Effector memory CD8-positive, alpha-beta T cell (primary cell): Measurements from ENCODE around the gene TPX2.

Experiments used
- ATAC-seq: fragments of 150-1000 bp; cut with Tn5 transposase; replicated peaks from 2 replicates; pipeline ENCODE4 v1.10.0; 2021; ENCODE audit warnings: mild to moderate bottlenecking, moderate library complexity
- DNase-seq, 3 experiments: peaks; one replicate each; pipeline ENCODE4 v3.0.0; 2021
- H3K27ac Mint-ChIP-seq, 2 donors: one replicate each; pipeline ENCODE4 v1.8.0; 2022; ENCODE audit warnings: mild to moderate bottlenecking in 2 of 2, mixed read lengths in 2 of 2, moderate library complexity in 2 of 2
- H3K27me3 Mint-ChIP-seq, 2 donors: one replicate each; pipeline ENCODE4 v1.8.0; 2022; ENCODE audit warnings: mixed read lengths in 2 of 2
- H3K36me3 Mint-ChIP-seq: one replicate; pipeline ENCODE4 v1.8.0; 2022; ENCODE audit warnings: mild to moderate bottlenecking, moderate library complexity, mixed read lengths; ENCODE audit not compliant: insufficient read depth
- H3K4me1 Mint-ChIP-seq, 2 donors: one replicate each; pipeline ENCODE4 v1.8.0; 2022; ENCODE audit warnings: low read depth in 2 of 2, mixed read lengths in 2 of 2
- H3K4me3 Mint-ChIP-seq, 2 donors: one replicate each; pipeline ENCODE4 v1.8.0; 2022; ENCODE audit warnings: mild to moderate bottlenecking in 2 of 2, mixed read lengths in 2 of 2, moderate library complexity in 2 of 2
- H3K9me3 Mint-ChIP-seq, 2 donors: one replicate each; pipeline ENCODE4 v1.8.0; 2022; ENCODE audit warnings: mixed read lengths in 2 of 2

Gene TPX2

DNA sequence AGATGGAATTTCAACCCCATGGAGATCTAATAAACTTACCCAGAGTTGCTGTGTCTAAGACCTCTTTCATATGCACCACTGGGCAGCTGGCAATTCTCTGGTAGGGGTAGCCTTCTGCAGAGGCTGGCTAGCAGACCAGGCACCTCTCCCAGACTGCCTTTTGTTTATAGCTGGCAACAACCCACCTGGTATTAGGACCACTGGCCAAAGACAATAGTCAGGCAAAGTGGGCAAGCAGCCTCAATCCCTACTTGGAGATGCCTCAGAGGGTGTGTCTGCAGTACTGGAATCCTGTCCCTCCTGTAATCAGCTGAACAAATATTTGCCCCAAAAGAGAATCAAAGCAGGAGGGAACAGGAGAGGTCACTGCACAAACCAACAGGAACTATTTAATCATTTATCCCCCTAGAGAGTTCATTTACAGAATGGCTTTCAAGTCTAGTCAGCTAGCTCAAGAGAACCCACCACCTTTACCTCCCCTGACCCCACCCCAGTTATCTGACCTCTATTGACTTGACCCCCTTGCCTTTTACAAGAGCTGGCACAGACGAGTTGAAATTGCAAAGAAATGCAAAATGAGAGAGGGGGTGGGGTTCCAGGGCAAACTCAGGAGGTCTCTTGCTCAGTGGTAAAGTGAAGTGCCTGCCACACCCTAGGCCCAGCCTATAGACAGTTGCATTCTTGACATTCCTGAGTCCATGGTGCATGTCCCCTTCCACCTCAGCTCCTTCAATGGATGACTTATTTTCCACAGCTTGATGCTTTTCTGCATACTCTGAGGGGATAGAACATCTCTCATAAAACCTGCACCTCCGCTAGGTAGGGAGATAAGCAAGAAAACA lies 19.2 kb upstream of the TPX2 start:
- H3K27me3 Mint-ChIP-seq: no peaks in the 10 kb centered on the region
- DNase-seq (no peak), ATAC-seq (no peak)
- H3K4me3 Mint-ChIP-seq: peak overlapping the region; percentile 95 to 97
- H3K4me1 Mint-ChIP-seq: peaks cover 70 to 74% of the 10 kb centered on the region in 2 donors
- H3K27ac Mint-ChIP-seq: peak overlapping the region; percentile 88 to 98
- no peaks in the 10 kb centered on the region for H3K9me3 Mint-ChIP-seq
- peaks cover 44% of the 10 kb centered on the region for H3K36me3 Mint-ChIP-seq

GRCh38 chr20:31720486-31721407 lies 18.3 kb upstream of the TPX2 start:
- ATAC-seq (peak; percentile 4), DNase-seq (peak; percentile 27 to 34 (median 28))
- Mint-ChIP-seq H3K27ac (peak overlapping the region; percentile 88 to 98), H3K27me3 (no peaks in the 10 kb centered on the region), H3K36me3 (peaks cover 35% of the 10 kb centered on the region), H3K4me1 (peaks cover 62 to 66% of the 10 kb centered on the region in 2 donors), H3K4me3 (peak overlapping the region; percentile 95 to 97), H3K9me3 (no peaks in the 10 kb centered on the region)

DNA sequence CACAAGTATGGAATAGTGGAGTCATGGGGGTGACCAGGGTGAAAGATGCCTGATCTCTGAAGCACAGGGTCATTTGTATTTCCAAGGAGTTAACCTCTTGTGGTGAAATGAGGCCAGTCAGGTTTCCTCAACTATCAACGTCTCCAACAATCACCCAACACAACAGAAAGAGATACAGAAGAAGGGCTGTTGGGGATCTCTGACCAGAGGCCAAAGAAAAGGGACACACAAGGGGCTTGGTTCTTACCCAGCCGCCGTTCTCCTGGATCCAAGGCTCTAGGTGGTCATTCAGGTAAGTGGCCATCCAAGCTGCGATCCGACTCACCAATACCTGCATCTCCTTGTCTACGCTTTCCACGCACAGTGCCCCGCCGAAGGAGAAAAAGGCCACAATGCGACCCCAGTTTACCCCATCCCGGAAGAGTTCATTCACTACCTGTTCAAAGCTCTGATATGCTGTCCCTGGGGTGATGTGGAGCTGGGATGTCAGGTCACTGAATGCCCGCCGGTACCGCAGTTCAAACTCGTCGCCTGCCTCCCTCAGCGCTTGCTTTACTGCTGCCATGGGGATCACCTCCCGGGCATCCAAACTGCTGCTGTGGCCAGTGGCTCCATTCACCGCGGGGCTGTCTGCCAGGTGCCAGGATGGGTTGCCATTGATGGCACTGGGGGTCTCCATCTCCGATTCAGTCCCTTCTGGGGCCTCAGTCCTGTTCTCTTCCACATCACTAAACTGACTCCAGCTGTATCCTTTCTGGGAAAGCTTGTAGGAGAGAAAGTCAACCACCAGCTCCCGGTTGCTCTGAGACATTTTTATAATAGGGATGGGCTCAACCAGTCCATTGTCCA lies 17.5 kb upstream of the TPX2 start:
- DNase-seq: no peak
- H3K4me3 Mint-ChIP-seq: peak overlapping the region; percentile 95 to 97
- no peak for ATAC-seq
- H3K27me3 Mint-ChIP-seq: no peaks in the 10 kb centered on the region
- no peaks in the 10 kb centered on the region for H3K9me3 Mint-ChIP-seq
- H3K27ac Mint-ChIP-seq: peak overlapping the region; percentile 88 to 98
- peaks cover 55 to 57% of the 10 kb centered on the region in 2 donors for H3K4me1 Mint-ChIP-seq
- H3K36me3 Mint-ChIP-seq: peaks cover 33% of the 10 kb centered on the region

GRCh38 chr20:31722257-31723068 lies 16.6 kb upstream of the TPX2 start, which contains the start of gene BCL2L1:
TSS of gene BCL2L1 (minus strand) at chr20:31722868. CDS start at chr20:31722218, 650 bp downstream.
- Mint-ChIP-seq H3K9me3 (no peaks in the 10 kb centered on the region), H3K36me3 (peaks cover 28% of the 10 kb centered on the region), H3K27ac (peak within 1 kb of the TSS; percentile 88 to 98), H3K4me1 (peaks cover 47 to 49% of the 10 kb centered on the region in 2 donors), H3K27me3 (no peaks in the 10 kb centered on the region), H3K4me3 (peak within 1 kb of the TSS; percentile 95 to 97)
- ATAC-seq (peak; percentile 18), DNase-seq (peak; percentile 47 to 54 (median 51))

GRCh38 chr20:31723069-31723318 lies 16.1 kb upstream of the TPX2 start:
- H3K4me1 Mint-ChIP-seq: peaks cover 41 to 44% of the 10 kb centered on the region in 2 donors
- peak; percentile 30 for ATAC-seq
- peak overlapping the region; percentile 95 to 97 for H3K4me3 Mint-ChIP-seq
- no peaks in the 10 kb centered on the region for H3K27me3 Mint-ChIP-seq
- DNase-seq: no peak
- peaks cover 25% of the 10 kb centered on the region for H3K36me3 Mint-ChIP-seq
- H3K27ac Mint-ChIP-seq: peak overlapping the region; percentile 88 to 98
- H3K9me3 Mint-ChIP-seq: no peaks in the 10 kb centered on the region

GRCh38 chr20:31723319-31724078 lies 15.6 kb upstream of the TPX2 start:
- Mint-ChIP-seq H3K4me3 (peak overlapping the region; percentile 95 to 97), H3K4me1 (peaks cover 40 to 41% of the 10 kb centered on the region in 2 donors), H3K27me3 (no peaks in the 10 kb centered on the region), H3K9me3 (no peaks in the 10 kb centered on the region), H3K27ac (peak overlapping the region; percentile 88 to 98), H3K36me3 (peaks cover 25% of the 10 kb centered on the region)
- ATAC-seq (peak; percentile 89), DNase-seq (peak; percentile 97 to 99 (median 98))

GRCh38 chr20:31731321-31731717 lies 7.8 kb upstream of the TPX2 start:
- Mint-ChIP-seq H3K36me3 (no peaks in the 10 kb centered on the region), H3K27me3 (no peaks in the 10 kb centered on the region), H3K4me3 (no peak overlapping the region), H3K9me3 (no peaks in the 10 kb centered on the region), H3K27ac (no peak overlapping the region), H3K4me1 (no peaks in the 10 kb centered on the region)
- ATAC-seq: no peak
- no peak for DNase-seq

DNA sequence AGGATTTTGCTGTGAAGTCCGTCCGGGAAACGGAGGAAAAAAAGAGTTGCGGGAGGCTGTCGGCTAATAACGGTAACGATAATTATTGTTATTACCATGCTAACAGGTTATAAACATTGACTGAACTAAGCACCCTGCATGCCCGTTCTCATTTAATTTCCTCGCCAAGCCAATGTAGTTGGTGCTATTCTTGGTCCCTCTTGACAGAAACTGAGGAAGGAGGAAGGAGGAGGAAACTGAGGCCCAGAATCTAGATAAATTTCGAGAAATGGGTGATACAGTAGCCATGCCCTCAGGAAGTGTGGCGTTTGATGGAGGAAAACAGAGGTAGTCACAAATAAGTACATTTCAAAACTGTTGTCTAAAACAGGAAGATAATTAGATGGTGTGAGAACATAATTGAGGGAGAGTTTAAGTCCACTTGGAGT lies 474 bp downstream of the TPX2 start:
- Mint-ChIP-seq H3K27me3 (no peaks in the 10 kb centered on the region), H3K4me1 (peaks cover 0 to 2% of the 10 kb centered on the region in 2 donors), H3K36me3 (peaks cover 2% of the 10 kb centered on the region), H3K27ac (no peak overlapping the region), H3K4me3 (no peak overlapping the region), H3K9me3 (no peaks in the 10 kb centered on the region)
- DNase-seq: no peak
- peak; percentile 17 for ATAC-seq

GRCh38 chr20:31740208-31740607 lies 1.1 kb downstream of the TPX2 start:
- no peak overlapping the region for H3K27ac Mint-ChIP-seq
- ATAC-seq (peak; percentile 56), DNase-seq (no peak)
- peaks cover 0 to 2% of the 10 kb centered on the region in 2 donors for H3K4me1 Mint-ChIP-seq
- no peaks in the 10 kb centered on the region for H3K9me3 Mint-ChIP-seq
- H3K27me3 Mint-ChIP-seq: no peaks in the 10 kb centered on the region
- H3K4me3 Mint-ChIP-seq: no peak overlapping the region
- H3K36me3 Mint-ChIP-seq: peaks cover 3% of the 10 kb centered on the region

DNA sequence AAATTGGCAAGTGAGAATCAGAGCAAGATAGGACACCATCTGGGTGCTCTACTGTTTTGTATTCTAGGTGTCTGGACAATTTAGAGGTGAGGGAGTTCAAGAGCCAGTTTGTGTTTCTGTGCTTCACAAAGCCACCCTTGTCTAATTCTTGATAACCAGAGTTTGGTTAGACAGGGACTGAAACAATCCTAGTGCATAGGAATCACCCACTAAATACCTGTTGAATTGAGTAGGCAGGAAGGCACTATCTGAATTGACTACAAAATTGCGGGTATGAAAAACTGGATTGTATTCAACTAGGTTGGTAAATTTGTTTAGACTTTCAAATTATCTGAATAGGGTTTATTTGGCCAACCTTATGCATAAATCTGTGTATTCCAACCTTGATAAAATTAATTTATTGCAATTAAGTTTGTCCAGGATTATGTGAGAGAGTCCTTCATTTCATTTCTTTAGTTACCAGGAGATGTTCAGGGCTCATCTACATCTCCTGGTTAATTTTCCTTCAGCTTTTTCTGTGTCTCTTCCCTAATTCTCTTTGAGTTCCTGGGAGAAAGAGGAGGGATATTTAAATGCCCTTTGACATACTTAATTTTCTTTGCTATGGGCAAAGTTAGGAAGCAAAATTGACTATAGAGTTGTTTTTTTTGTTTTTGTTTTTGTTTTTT lies 1.7 kb downstream of the TPX2 start:
- no peak for ATAC-seq
- H3K36me3 Mint-ChIP-seq: peaks cover 6% of the 10 kb centered on the region
- H3K9me3 Mint-ChIP-seq: no peaks in the 10 kb centered on the region
- DNase-seq: no peak
- H3K4me1 Mint-ChIP-seq: peaks cover 0 to 2% of the 10 kb centered on the region in 2 donors
- no peaks in the 10 kb centered on the region for H3K27me3 Mint-ChIP-seq
- H3K27ac Mint-ChIP-seq: no peak overlapping the region
- no peak overlapping the region for H3K4me3 Mint-ChIP-seq

GRCh38 chr20:31746068-31746878 lies 7.2 kb downstream of the TPX2 start:
- H3K9me3 Mint-ChIP-seq: no peaks in the 10 kb centered on the region
- ATAC-seq: no peak

More at GRCh38 chr20:31746068-31746878, 7.2 kb downstream of the TPX2 start:
- Mint-ChIP-seq H3K27ac (peak overlapping the region in 1 of 2 donors; percentile 71), H3K27me3 (no peaks in the 10 kb centered on the region), H3K4me3 (no peak overlapping the region), H3K4me1 (peaks cover 3 to 7% of the 10 kb centered on the region in 2 donors), H3K36me3 (peaks cover 6% of the 10 kb centered on the region)
- no peak for DNase-seq
